HUES6 (cell line): Measurements from ENCODE around the gene MRTFA.

Experiments
- H3K27ac ChIP-seq: 2 replicates; pipeline ENCODE4 v1.7.0; 2013; ENCODE audit warnings: low read depth, mild to moderate bottlenecking, low read length, inconsistent platforms
- H3K27me3 ChIP-seq: 2 replicates; pipeline ENCODE4 v1.6.1; 2013; ENCODE audit warnings: low read length; ENCODE audit not compliant: control insufficient read depth, insufficient read depth
- H3K36me3 ChIP-seq: 2 replicates; pipeline ENCODE4 v1.6.1; 2013; ENCODE audit warnings: low read length; ENCODE audit not compliant: control insufficient read depth, insufficient read depth
- H3K4me1 ChIP-seq: 2 replicates; pipeline ENCODE4 v1.6.1; 2013; ENCODE audit warnings: low read length; ENCODE audit not compliant: control insufficient read depth, insufficient read depth
- H3K4me3 ChIP-seq: 2 replicates; pipeline ENCODE4 v1.5.1; 2013; ENCODE audit warnings: low read depth, low read length
- H3K9ac ChIP-seq: one replicate; pipeline ENCODE4 v1.6.1; 2013; ENCODE audit warnings: mild to moderate bottlenecking, low read length
- H3K9me3 ChIP-seq: 2 replicates; pipeline ENCODE4 v1.6.1; 2013; ENCODE audit warnings: low read depth, low read length; ENCODE audit not compliant: control insufficient read depth, insufficient read depth

The MRTFA gene

GRCh38 chr22:40400159-40400558 is 236.4 kb downstream of the MRTFA start:
- Histone ChIP-seq H3K4me3 (no peak overlapping the region), H3K27ac (no peak overlapping the region), H3K9me3 (no peaks in the 10 kb centered on the region), H3K4me1 (peaks cover 4% of the 10 kb centered on the region; the same call in 1 of the 2 replicates), H3K9ac (no peak overlapping the region), H3K27me3 (no peaks in the 10 kb centered on the region), H3K36me3 (peaks cover 40% of the 10 kb centered on the region)

- Histone ChIP-seq H3K36me3 (peaks cover 34% of the 10 kb centered on the region), H3K4me1 (peaks cover 4% of the 10 kb centered on the region; the same call in 1 of the 2 replicates), H3K9ac (no peak overlapping the region), H3K27ac (no peak overlapping the region), H3K27me3 (no peaks in the 10 kb centered on the region), H3K4me3 (no peak overlapping the region), H3K9me3 (no peaks in the 10 kb centered on the region)
Measured at GRCh38 chr22:40399621-40400020, 236.9 kb downstream of the MRTFA start.

GRCh38 chr22:40397396-40397795 is 239.1 kb downstream of the MRTFA start:
- peaks cover 4% of the 10 kb centered on the region; the same call in 1 of the 2 replicates for H3K4me1 ChIP-seq
- H3K27me3 ChIP-seq: no peaks in the 10 kb centered on the region
- H3K9me3 ChIP-seq: no peaks in the 10 kb centered on the region
- H3K27ac ChIP-seq: no peak overlapping the region
- no peak overlapping the region for H3K9ac ChIP-seq
- no peak overlapping the region for H3K4me3 ChIP-seq
- H3K36me3 ChIP-seq: peaks cover 16% of the 10 kb centered on the region

DNA sequence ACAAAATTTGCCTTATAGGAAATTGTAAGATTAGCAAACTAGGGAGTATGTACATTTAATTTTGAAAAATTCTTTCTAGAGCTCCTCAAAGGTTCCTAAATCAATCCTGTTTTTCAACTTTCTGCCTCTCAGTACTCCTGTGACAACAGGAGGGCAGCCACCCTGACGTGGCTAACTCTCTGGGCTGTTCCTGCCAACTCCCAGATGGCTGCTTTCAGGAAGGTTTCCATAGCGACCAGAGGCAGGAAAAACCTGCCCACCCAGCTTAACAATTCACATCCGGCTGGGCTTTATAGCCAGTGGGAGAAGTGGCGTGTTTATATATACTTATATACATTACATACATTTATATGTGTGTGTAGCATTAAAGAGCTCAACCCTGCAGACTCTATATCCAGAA is 239.6 kb downstream of the MRTFA start:
- Histone ChIP-seq H3K9me3 (no peaks in the 10 kb centered on the region), H3K27me3 (no peaks in the 10 kb centered on the region), H3K4me3 (no peak overlapping the region), H3K27ac (no peak overlapping the region), H3K4me1 (peaks cover 4% of the 10 kb centered on the region; the same call in 1 of the 2 replicates), H3K9ac (no peak overlapping the region), H3K36me3 (peaks cover 12% of the 10 kb centered on the region)

DNA sequence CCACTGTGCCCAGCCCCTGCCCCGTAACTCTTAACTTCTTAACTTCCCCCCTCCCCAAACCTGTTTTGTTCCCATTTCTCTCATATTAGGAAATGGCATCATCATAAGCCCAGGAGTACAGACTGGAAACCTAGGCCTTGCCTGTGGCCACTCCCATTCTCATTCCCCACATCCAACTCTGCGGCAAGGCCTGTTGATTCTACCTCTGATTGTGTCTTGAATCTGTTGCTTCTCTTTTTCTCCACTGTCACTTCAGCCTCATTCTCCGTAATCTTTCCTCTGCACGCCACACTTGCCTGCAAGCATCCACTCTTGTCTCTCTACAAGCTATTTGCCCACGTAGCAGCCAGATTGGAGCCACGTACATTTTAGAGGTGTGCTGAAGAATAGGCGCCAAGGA is 240.9 kb downstream of the MRTFA start:
- Histone ChIP-seq H3K4me3 (no peak overlapping the region), H3K27me3 (no peaks in the 10 kb centered on the region), H3K9ac (no peak overlapping the region), H3K9me3 (no peaks in the 10 kb centered on the region), H3K27ac (no peak overlapping the region), H3K36me3 (peaks cover 3% of the 10 kb centered on the region; the same call in 1 of the 2 replicates), H3K4me1 (peaks cover 4% of the 10 kb centered on the region; the same call in 1 of the 2 replicates)

DNA sequence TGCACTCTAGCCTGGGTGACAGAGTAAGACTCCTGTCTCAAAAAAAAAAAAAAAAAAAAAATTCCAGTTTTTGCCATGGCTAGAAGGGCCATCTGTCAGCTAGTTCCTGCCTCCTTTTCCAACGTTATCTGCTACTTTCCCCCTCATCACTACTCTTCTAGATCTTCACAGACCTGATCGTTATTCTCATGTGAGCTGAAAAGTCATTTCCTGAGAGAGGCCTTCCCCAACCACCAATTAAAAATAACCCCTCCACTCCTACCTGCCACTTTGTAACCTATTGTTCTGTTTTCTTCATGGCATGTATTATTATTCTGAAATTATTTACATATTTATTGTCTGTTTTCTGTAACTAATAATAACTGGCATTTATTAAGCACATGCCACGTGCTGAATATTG is 241.9 kb downstream of the MRTFA start:
- no peaks in the 10 kb centered on the region for H3K9me3 ChIP-seq
- no peaks in the 10 kb centered on the region for H3K27me3 ChIP-seq
- 0 out of 2 replicates have a peak, but pooled peaks cover 3% of the 10 kb centered on the region for H3K36me3 ChIP-seq
- no peak overlapping the region for H3K9ac ChIP-seq
- no peak overlapping the region for H3K27ac ChIP-seq
- H3K4me3 ChIP-seq: no peak overlapping the region
- H3K4me1 ChIP-seq: peaks cover 4% of the 10 kb centered on the region; the same call in 1 of the 2 replicates

GRCh38 chr22:40392618-40393017 is 243.9 kb downstream of the MRTFA start:
- 0 out of 2 replicates have a peak, but pooled peaks cover 3% of the 10 kb centered on the region for H3K36me3 ChIP-seq
- H3K4me3 ChIP-seq: no peak overlapping the region
- H3K9ac ChIP-seq: no peak overlapping the region
- H3K4me1 ChIP-seq: peaks cover 3% of the 10 kb centered on the region; the same call in 1 of the 2 replicates
- no peaks in the 10 kb centered on the region for H3K9me3 ChIP-seq
- no peak overlapping the region for H3K27ac ChIP-seq
- H3K27me3 ChIP-seq: no peaks in the 10 kb centered on the region

GRCh38 chr22:40391417-40391816 is 245.1 kb downstream of the MRTFA start:
- Histone ChIP-seq H3K36me3 (0 out of 2 replicates have a peak, but pooled peaks cover 3% of the 10 kb centered on the region), H3K9me3 (no peaks in the 10 kb centered on the region), H3K27ac (no peak overlapping the region), H3K4me3 (no peak overlapping the region), H3K27me3 (no peaks in the 10 kb centered on the region), H3K9ac (no peak overlapping the region), H3K4me1 (no peaks in the 10 kb centered on the region)

GRCh38 chr22:40388231-40388630 is 248.3 kb downstream of the MRTFA start:
- Histone ChIP-seq H3K9ac (no peak overlapping the region), H3K27me3 (no peaks in the 10 kb centered on the region), H3K36me3 (no peaks in the 10 kb centered on the region), H3K4me3 (no peak overlapping the region), H3K4me1 (no peaks in the 10 kb centered on the region), H3K27ac (no peak overlapping the region), H3K9me3 (no peaks in the 10 kb centered on the region)

GRCh38 chr22:40387746-40388145 is 248.8 kb downstream of the MRTFA start:
- Histone ChIP-seq H3K36me3 (no peaks in the 10 kb centered on the region), H3K27ac (no peak overlapping the region), H3K9me3 (no peaks in the 10 kb centered on the region), H3K4me3 (no peak overlapping the region), H3K9ac (no peak overlapping the region), H3K4me1 (no peaks in the 10 kb centered on the region), H3K27me3 (no peaks in the 10 kb centered on the region)

DNA sequence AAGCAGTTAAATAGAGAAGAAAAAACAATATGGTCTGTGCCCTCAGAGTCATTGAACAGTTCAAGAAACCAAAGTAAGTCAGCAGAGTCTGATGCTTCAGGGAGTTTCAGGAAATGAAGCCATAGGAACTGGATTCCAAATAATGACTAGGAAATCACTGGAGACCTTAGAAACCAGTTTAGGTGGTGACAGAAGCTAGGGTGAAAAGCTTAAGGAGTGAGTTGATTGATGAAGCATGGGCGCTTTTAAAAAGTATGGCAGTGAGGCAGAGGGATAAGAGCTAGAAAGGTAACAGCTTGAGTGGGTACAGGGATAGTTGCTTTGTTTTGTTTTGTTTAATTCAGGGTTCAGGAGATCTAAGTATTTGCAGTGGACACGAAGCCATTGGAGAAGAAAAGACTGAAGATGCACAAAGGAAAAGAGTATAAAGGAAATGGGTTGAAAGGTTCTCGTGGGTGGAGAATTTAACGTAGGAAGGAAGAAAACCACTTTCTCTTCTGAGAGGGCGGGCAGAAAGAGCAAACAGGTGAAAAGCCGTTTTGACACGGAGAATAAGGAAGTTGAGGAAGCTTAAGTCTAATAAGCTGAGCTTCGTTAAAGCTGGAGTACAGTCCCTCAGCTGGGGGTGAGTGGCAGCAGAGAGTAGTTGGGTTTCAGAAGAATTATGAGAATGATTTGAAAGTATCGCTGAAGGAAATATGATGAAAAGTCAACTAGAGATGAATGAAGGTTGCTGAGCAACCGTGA is 251.3 kb downstream of the MRTFA start:
- Histone ChIP-seq H3K4me3 (no peak overlapping the region), H3K27me3 (no peaks in the 10 kb centered on the region), H3K4me1 (no peaks in the 10 kb centered on the region), H3K9ac (no peak overlapping the region), H3K27ac (no peak overlapping the region), H3K36me3 (no peaks in the 10 kb centered on the region), H3K9me3 (no peaks in the 10 kb centered on the region)
